PFSK-1 (cell line): ENCODE results near the gene MGAT5.

ENCODE experiments used
- FOXP2 ChIP-seq: optimal IDR thresholded peaks from 2 replicates; pipeline ENCODE3; 2011; ENCODE audit warnings: borderline replicate concordance, control low read depth, inconsistent platforms; ENCODE audit not compliant: insufficient read depth; ENCODE audit errors: extremely low read length, extremely low read depth
- POLR2AphosphoS5 ChIP-seq: IDR thresholded peaks from 2 replicates; pipeline ENCODE4 v1.6.1; 2012; ENCODE audit warnings: low read depth, mild to moderate bottlenecking, control low read depth, low read length, moderate library complexity
- SIN3A ChIP-seq: IDR thresholded peaks from 2 replicates; pipeline ENCODE4 v1.6.1; 2012; ENCODE audit warnings: mild to moderate bottlenecking, low read length, moderate library complexity, borderline replicate concordance; ENCODE audit not compliant: insufficient read depth
- TF ChIP-seq, protein P1 (sequence below), 2 experiments: IDR thresholded peaks; 2 replicates each; pipeline versions ENCODE4 v1.6.1 to v1.8.0; 2011 to 2012; ENCODE audit warnings: low read depth in 2 of 2, low read length in 2 of 2, control low read depth in 1 of 2, inconsistent platforms in 1 of 2, mild to moderate bottlenecking in 1 of 2, moderate library complexity in 1 of 2; ENCODE audit not compliant: insufficient read depth in 1 of 2

DNA sequence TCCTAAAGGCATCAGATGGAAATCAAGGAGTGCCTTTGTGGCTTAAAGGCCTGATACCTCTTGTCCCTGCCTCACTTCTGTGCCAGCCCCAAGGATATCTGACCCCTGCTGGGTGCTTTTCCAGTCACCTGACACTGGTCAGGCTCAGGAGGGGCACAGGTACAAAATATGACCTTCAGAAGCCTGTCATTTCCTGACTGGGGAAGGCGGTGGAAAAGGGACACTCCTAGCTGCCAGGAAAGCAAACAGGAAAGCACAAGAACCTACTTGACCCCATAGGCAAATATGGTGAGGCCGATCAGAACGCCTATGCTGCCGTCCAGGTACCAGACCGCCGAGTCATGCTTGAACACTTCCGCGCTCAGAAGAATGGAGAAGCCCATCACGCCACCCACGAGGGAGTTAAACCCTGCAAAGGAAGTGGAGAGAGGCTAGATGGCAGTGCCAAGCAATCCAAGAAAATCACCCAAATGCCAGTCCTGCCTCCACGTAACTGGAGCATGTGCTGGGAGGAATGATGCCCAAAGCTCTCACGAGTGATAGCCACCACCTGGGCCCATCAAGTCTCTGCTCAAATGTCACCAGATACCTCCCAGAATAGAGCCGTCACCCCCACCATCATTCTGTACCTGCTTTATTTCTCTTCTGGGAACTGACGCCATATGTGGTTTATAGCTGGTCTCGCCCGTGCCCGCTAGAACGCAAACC lies 204.0 kb downstream of the MGAT5 start:
- TF ChIP-seq POLR2AphosphoS5 = no peak
- TF ChIP-seq, protein P1, sequence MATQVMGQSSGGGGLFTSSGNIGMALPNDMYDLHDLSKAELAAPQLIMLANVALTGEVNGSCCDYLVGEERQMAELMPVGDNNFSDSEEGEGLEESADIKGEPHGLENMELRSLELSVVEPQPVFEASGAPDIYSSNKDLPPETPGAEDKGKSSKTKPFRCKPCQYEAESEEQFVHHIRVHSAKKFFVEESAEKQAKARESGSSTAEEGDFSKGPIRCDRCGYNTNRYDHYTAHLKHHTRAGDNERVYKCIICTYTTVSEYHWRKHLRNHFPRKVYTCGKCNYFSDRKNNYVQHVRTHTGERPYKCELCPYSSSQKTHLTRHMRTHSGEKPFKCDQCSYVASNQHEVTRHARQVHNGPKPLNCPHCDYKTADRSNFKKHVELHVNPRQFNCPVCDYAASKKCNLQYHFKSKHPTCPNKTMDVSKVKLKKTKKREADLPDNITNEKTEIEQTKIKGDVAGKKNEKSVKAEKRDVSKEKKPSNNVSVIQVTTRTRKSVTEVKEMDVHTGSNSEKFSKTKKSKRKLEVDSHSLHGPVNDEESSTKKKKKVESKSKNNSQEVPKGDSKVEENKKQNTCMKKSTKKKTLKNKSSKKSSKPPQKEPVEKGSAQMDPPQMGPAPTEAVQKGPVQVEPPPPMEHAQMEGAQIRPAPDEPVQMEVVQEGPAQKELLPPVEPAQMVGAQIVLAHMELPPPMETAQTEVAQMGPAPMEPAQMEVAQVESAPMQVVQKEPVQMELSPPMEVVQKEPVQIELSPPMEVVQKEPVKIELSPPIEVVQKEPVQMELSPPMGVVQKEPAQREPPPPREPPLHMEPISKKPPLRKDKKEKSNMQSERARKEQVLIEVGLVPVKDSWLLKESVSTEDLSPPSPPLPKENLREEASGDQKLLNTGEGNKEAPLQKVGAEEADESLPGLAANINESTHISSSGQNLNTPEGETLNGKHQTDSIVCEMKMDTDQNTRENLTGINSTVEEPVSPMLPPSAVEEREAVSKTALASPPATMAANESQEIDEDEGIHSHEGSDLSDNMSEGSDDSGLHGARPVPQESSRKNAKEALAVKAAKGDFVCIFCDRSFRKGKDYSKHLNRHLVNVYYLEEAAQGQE (IDR thresholded peaks at IDR 0.05; ENCODE audit: insufficient read depth in 1 of 2, low read depth in 2 of 2, low read length in 2 of 2) = no peak
- no peak for TF ChIP-seq SIN3A
- TF ChIP-seq FOXP2 = no peak
